Panc1 (cell line): ENCODE data around the gene CLEC16A. TPM values are rescaled to one million over a fixed set of nuclear protein-coding genes. Genes with fewer than 3 reads are reported as not detected.

Source experiments
- ATAC-seq: fragments of 200-7000 bp; cut with Tn5 transposase; 2 replicates; pipeline ENCODE4 v1.9.1; 2020; ENCODE audit warnings: mild to moderate bottlenecking, moderate library complexity
- BruUV-seq: library from RNA; stranded (reverse); fragments of 400-500 nt; replicated peaks from 2 replicates; lab custom pipeline; 2021; lab: Mats Ljungman, UMichigan
- CTCF ChIA-PET: fragments of 300-600 bp; sonication (Branson Sonifier 250); formaldehyde crosslinking; loops from one replicate; lab custom pipeline; 2022; ENCODE audit warnings: antibody characterized with exemption; lab: Charles Lee
- POLR2A ChIA-PET: fragments of 300-600 bp; sonication (Branson Sonifier 250); formaldehyde crosslinking; loops from one replicate; lab custom pipeline; 2022; ENCODE audit warnings: antibody characterized with exemption; lab: Charles Lee
- DNase-seq: peaks from one replicate; pipeline ENCODE4 v3.0.0-alpha.2; 2010; ENCODE audit warnings: low read depth, low spot score
- H3K27ac ChIP-seq: 2 replicates; pipeline ENCODE4 v1.5.1; 2011; ENCODE audit warnings: mild to moderate bottlenecking, low read length, inconsistent platforms
- H3K27me3 ChIP-seq: fragments of 200-500 bp; sonication (Bioruptor generic); 2 replicates; pipeline ENCODE4 v1.6.0; 2014; ENCODE audit warnings: low read length, inconsistent platforms; ENCODE audit not compliant: control insufficient read depth, insufficient read depth
- H3K36me3 ChIP-seq: fragments of 200-500 bp; sonication (Bioruptor generic); 2 replicates; pipeline ENCODE4 v1.5.1; 2014; ENCODE audit warnings: inconsistent platforms, mild to moderate bottlenecking, low read length, moderate library complexity; ENCODE audit not compliant: control insufficient read depth, insufficient read depth
- H3K4me1 ChIP-seq: 2 replicates; pipeline ENCODE4 v1.5.1; 2011; ENCODE audit warnings: inconsistent platforms, mild to moderate bottlenecking, low read length, moderate library complexity; ENCODE audit not compliant: control insufficient read depth, insufficient read depth
- H3K4me3 ChIP-seq, 2 experiments: 2 replicates each; pipeline ENCODE4 v1.5.1; 2011 to 2012; ENCODE audit warnings: low read depth in 2 of 2, low read length in 2 of 2, mild to moderate bottlenecking in 2 of 2, inconsistent platforms in 1 of 2, moderate library complexity in 1 of 2
- H3K9me3 ChIP-seq: fragments of 200-500 bp; sonication (Bioruptor generic); 2 replicates; pipeline ENCODE4 v1.5.1; 2014; ENCODE audit warnings: low read depth, mild to moderate bottlenecking, inconsistent platforms, low read length, moderate library complexity; ENCODE audit not compliant: control insufficient read depth, insufficient read depth
- CTCF ChIP-seq: fragments of 450-650 bp; IDR thresholded peaks from 2 replicates; pipeline ENCODE4 v1.5.1; 2017; ENCODE audit warnings: mild to moderate bottlenecking
- POLR2AphosphoS5 ChIP-seq: IDR thresholded peaks from 2 replicates; pipeline ENCODE4 v1.6.1; 2012; ENCODE audit warnings: mild to moderate bottlenecking, low read depth, low read length, moderate library complexity
- REST ChIP-seq, 2 experiments: IDR thresholded peaks; 2 replicates each; pipeline ENCODE4 v1.6.1; 2011 to 2012; ENCODE audit warnings: low read depth in 2 of 2, control low read depth in 1 of 2, low read length in 1 of 2, mild to moderate bottlenecking in 1 of 2, moderate library complexity in 1 of 2; ENCODE audit not compliant: insufficient read depth in 1 of 2
- SIN3A ChIP-seq: IDR thresholded peaks from 2 replicates; pipeline ENCODE4 v1.6.1; 2012; ENCODE audit warnings: low read depth, mild to moderate bottlenecking, low read length, moderate library complexity, borderline replicate concordance; ENCODE audit not compliant: insufficient read depth
- TCF7L2 ChIP-seq: IDR thresholded peaks from 2 replicates; pipeline ENCODE4 v1.6.1; 2011; ENCODE audit warnings: mild to moderate bottlenecking, low read depth, low read length, inconsistent platforms
- in situ Hi-C: cut with HindIII; loops from 2 replicates; pipeline ENCODE4 v1.10.0; 2016; ENCODE audit warnings: low sequenced_read_pairs, low pct_unique_long_range_greater_than_20kb
- intact Hi-C: fragments of 100-400 bp; cut with micrococcal nuclease; formaldehyde crosslinking; loops from one replicate; pipeline ENCODE4 v1.10.0; 2022; ENCODE audit not compliant: unreplicated experiment
- total RNA-seq: library from RNA; stranded (reverse); gene quantifications from one replicate; pipeline ENCODE4 v1.2.1, GENCODE V29; 2021; ENCODE audit not compliant: unreplicated experiment

CLEC16A gene
- total RNA-seq, 1 experiment from 2014 or later = 21.0 TPM

GRCh38 chr16:11098601-11099390 lies 154.4 kb downstream of the CLEC16A start:
- BruUV-seq = no TSS peak
- Histone ChIP-seq H3K9me3 (no peaks in the 10 kb centered on the region), H3K27me3 (no peaks in the 10 kb centered on the region), H3K27ac (no peak overlapping the region), H3K4me1 (0 out of 2 replicates have a peak, but pooled peaks cover 3% of the 10 kb centered on the region), H3K4me3 (no peak overlapping the region), H3K36me3 (no peaks in the 10 kb centered on the region)
- intact Hi-C loops = no loop called here
- DNase-seq (no peak), ATAC-seq (no peak)
- POLR2A ChIA-PET = no interaction called here
- CTCF ChIA-PET = no interaction called here
- TF ChIP-seq REST (IDR thresholded peaks at IDR 0.05; ENCODE audit: insufficient read depth in 1 of 2, low read depth in 2 of 2, low read length in 1 of 2) (no peak), TCF7L2 (no peak), SIN3A (no peak), POLR2AphosphoS5 (no peak), CTCF (no peak)
- in situ Hi-C loops = no loop called here

GRCh38 chr16:11099672-11100205 lies 155.4 kb downstream of the CLEC16A start:
- ChIA-PET CTCF (no interaction called here), POLR2A (no interaction called here)
- Histone ChIP-seq H3K27ac (no peak overlapping the region), H3K4me3 (no peak overlapping the region), H3K27me3 (no peaks in the 10 kb centered on the region), H3K4me1 (no peaks in the 10 kb centered on the region), H3K36me3 (no peaks in the 10 kb centered on the region), H3K9me3 (no peaks in the 10 kb centered on the region)
- intact Hi-C loops = no loop called here
- DNase-seq = no peak
- no peak for TF ChIP-seq REST (IDR thresholded peaks at IDR 0.05; ENCODE audit: insufficient read depth in 1 of 2, low read depth in 2 of 2, low read length in 1 of 2)
- TF ChIP-seq POLR2AphosphoS5 = no peak
- TF ChIP-seq CTCF = no peak
- TF ChIP-seq SIN3A = no peak
- no peak for TF ChIP-seq TCF7L2
- ATAC-seq = no peak
- in situ Hi-C loops = no loop called here
- no TSS peak for BruUV-seq
